Ovary (tissue), 3 donors: ENCODE data around the gene KRTAP5-10.

ENCODE experiments used
- EP300 ChIP-seq: sonication (generic); formaldehyde crosslinking; IDR thresholded peaks from one replicate; pipeline ENCODE4 v1.6.1; 2017; ENCODE audit warnings: antibody characterized with exemption
- POLR2A ChIP-seq: fragments of 450-650 bp; IDR thresholded peaks from one replicate; pipeline ENCODE4 v1.6.1; 2017; ENCODE audit warnings: antibody characterized with exemption, mild to moderate bottlenecking, moderate library complexity
- TF ChIP-seq, protein P1 (sequence below), 3 donors: fragments of 450-650 bp in 2 of 3; fragments of 200-600 bp in 1 of 3; IDR thresholded peaks; one replicate each; pipeline versions ENCODE4 v1.5.1 to v1.8.0; 2016 to 2022; ENCODE audit warnings: antibody characterized with exemption in 3 of 3, mild to moderate bottlenecking in 1 of 3
- donor health status: DM: no; HTN: no; CAD: no.

GRCh38 chr11:71568704-71569349, 3.5 kb downstream of the KRTAP5-10 start:
- TF ChIP-seq, protein P1, sequence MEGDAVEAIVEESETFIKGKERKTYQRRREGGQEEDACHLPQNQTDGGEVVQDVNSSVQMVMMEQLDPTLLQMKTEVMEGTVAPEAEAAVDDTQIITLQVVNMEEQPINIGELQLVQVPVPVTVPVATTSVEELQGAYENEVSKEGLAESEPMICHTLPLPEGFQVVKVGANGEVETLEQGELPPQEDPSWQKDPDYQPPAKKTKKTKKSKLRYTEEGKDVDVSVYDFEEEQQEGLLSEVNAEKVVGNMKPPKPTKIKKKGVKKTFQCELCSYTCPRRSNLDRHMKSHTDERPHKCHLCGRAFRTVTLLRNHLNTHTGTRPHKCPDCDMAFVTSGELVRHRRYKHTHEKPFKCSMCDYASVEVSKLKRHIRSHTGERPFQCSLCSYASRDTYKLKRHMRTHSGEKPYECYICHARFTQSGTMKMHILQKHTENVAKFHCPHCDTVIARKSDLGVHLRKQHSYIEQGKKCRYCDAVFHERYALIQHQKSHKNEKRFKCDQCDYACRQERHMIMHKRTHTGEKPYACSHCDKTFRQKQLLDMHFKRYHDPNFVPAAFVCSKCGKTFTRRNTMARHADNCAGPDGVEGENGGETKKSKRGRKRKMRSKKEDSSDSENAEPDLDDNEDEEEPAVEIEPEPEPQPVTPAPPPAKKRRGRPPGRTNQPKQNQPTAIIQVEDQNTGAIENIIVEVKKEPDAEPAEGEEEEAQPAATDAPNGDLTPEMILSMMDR (IDR thresholded peaks at IDR 0.05) = no peak
- TF ChIP-seq EP300 (no peak), POLR2A (no peak)
